K562 (cell line): ENCODE measurements around the gene SMAP2. TPM values are rescaled to one million over a fixed set of nuclear protein-coding genes. Genes with fewer than 3 reads are reported as not detected.
A peak's percentile ranks its signal among the peaks of the same experiment; 100 is the strongest.

ENCODE experiments used
- BRD9 ChIP-seq: fragments of 450-650 bp; IDR thresholded peaks from 2 replicates; pipeline ENCODE4 v1.6.1; 2018; ENCODE audit warnings: low read depth; ENCODE audit not compliant: partially characterized antibody
- FOXK2 ChIP-seq, 2 experiments: fragments of 450-650 bp; IDR thresholded peaks in 1 of 2; conservative IDR thresholded peaks in 1 of 2; 2 replicates each; pipeline ENCODE4 v1.6.1; 2016; ENCODE audit warnings: low read depth in 2 of 2, mild to moderate bottlenecking in 1 of 2
- HDAC8 ChIP-seq: fragments of 450-650 bp; IDR thresholded peaks from 2 replicates; pipeline ENCODE4 v1.6.1; 2016; ENCODE audit warnings: mild to moderate bottlenecking, missing genetic modification characterization, moderate library complexity, missing compliant biosample characterization
- ILK ChIP-seq: fragments of 450-650 bp; IDR thresholded peaks from 2 replicates; pipeline ENCODE4 v1.6.1; 2016; ENCODE audit warnings: missing genetic modification characterization, low read depth, mild to moderate bottlenecking, missing compliant biosample characterization, moderate library complexity, borderline replicate concordance
- JUND ChIP-seq, 2 experiments: IDR thresholded peaks; 2 replicates in 1 of 2; 3 replicates in 1 of 2; pipeline ENCODE4 v1.6.1; 2011; ENCODE audit warnings: borderline replicate concordance in 2 of 2, low read depth in 2 of 2, low read length in 2 of 2, improper control_type of control experiment in 1 of 2, missing biosample characterization in 1 of 2, missing genetic modification characterization in 1 of 2, missing genetic modification reagents in 1 of 2
- KHSRP ChIP-seq: fragments of 450-650 bp; IDR thresholded peaks from 2 replicates; pipeline ENCODE4 v1.6.1; 2017
- KLF10 ChIP-seq: fragments of 250-450 bp; sonication (Bioruptor Pico); IDR thresholded peaks from 2 replicates; pipeline ENCODE4 v1.6.1; 2021; ENCODE audit warnings: matching md5 sums
- MXI1 ChIP-seq: IDR thresholded peaks from 2 replicates; pipeline ENCODE4 v1.6.1; 2011; ENCODE audit warnings: low read depth, mild to moderate bottlenecking, improper control_type of control experiment, low read length
- NR4A1 ChIP-seq, 2 experiments: fragments of 250-450 bp in 1 of 2; fragments of 450-650 bp in 1 of 2; sonication (Bioruptor Pico) in 1 of 2; IDR thresholded peaks; 2 replicates each; pipeline versions ENCODE4 v1.4.0 to v1.6.1; 2016 to 2020; ENCODE audit warnings: mild to moderate bottlenecking in 2 of 2, missing compliant biosample characterization in 1 of 2, missing genetic modification characterization in 1 of 2, moderate library complexity in 1 of 2
- PHB ChIP-seq: fragments of 250-450 bp; sonication (Bioruptor Pico); IDR thresholded peaks from 2 replicates; pipeline ENCODE4 v1.5.0; 2021
- PTRF ChIP-seq: fragments of 450-650 bp; IDR thresholded peaks from 2 replicates; pipeline ENCODE4 v1.6.1; 2016; ENCODE audit warnings: mild to moderate bottlenecking, missing genetic modification characterization, missing compliant biosample characterization
- RBM39 ChIP-seq: fragments of 200-400 bp; formaldehyde crosslinking; optimal IDR thresholded peaks from 2 replicates; pipeline ENCODE3; 2018; ENCODE audit warnings: low read depth, low read length
- RHOXF2B ChIP-seq: fragments of 250-450 bp; sonication (Bioruptor Pico); conservative IDR thresholded peaks from 2 replicates; pipeline ENCODE4 v1.5.1; 2021
- TBP ChIP-seq: optimal IDR thresholded peaks from 2 replicates; pipeline ENCODE3; 2011; ENCODE audit warnings: low read depth, low read length, improper control_type of control experiment
- TSC22D4 ChIP-seq: fragments of 450-650 bp; IDR thresholded peaks from 2 replicates; pipeline ENCODE4 v1.6.1; 2016; ENCODE audit warnings: missing genetic modification characterization, missing biosample characterization, control low read depth
- WHSC1 ChIP-seq: IDR thresholded peaks from one replicate; pipeline ENCODE4 v1.6.1; 2012; ENCODE audit warnings: low read length, control low read depth, inconsistent platforms
- XRCC5 ChIP-seq: fragments of 200-400 bp; formaldehyde crosslinking; IDR thresholded peaks from 2 replicates; pipeline ENCODE4 v1.6.1; 2017; ENCODE audit warnings: low read depth, mild to moderate bottlenecking, low read length
- ZNF175 ChIP-seq: fragments of 200-800 bp; sonication (Bioruptor generic); IDR thresholded peaks from 2 replicates; pipeline ENCODE4 v1.6.1; 2016; ENCODE audit warnings: low read depth, mild to moderate bottlenecking, missing genetic modification characterization, missing compliant biosample characterization
- ZNF408 ChIP-seq: fragments of 250-450 bp; sonication (Bioruptor Pico); IDR thresholded peaks from 2 replicates; pipeline ENCODE4 v1.4.0; 2020; ENCODE audit warnings: low read depth, mild to moderate bottlenecking, moderate library complexity
- ZNF75A ChIP-seq: fragments of 450-650 bp; formaldehyde crosslinking; IDR thresholded peaks from 2 replicates; pipeline ENCODE4 v1.4.0; 2020; ENCODE audit warnings: mild to moderate bottlenecking
- polyA plus RNA-seq, 8 experiments: library from polyadenylated mRNA; depleted of rRNA in 4 of 8; stranded (reverse) in 5 of 8; unstranded in 3 of 8; fragments of >200 nt; fragmentation: Nextera tagmentation in 2 of 8; fragmentation: Illumina TruSeq in 1 of 8; extraction: Ambion mirVana in 2 of 8; extraction: Trizol in 1 of 8; gene quantifications; 2 replicates each; pipeline versions ENCODE4 v1.2.1 to v1.2.3, GENCODE V29; 2011 to 2014; ENCODE audit warnings: inconsistent platforms in 1 of 8, missing spikeins in 1 of 8
- total RNA-seq, 7 experiments: library from RNA; depleted of rRNA in 6 of 7; stranded (reverse); fragments of >200 nt in 6 of 7; fragmentation: Illumina TruSeq in 2 of 7; extraction: Trizol in 2 of 7; gene quantifications; 2 replicates each; pipeline versions ENCODE4 v1.2.1 to v1.2.3, GENCODE V29; 2011 to 2021; ENCODE audit warnings: low replicate concordance in 1 of 7
- TF ChIP-seq, protein P1 (sequence below), 2 experiments: fragments of 450-650 bp in 1 of 2; IDR thresholded peaks; 2 replicates each; pipeline ENCODE4 v1.6.1; 2011 to 2017; ENCODE audit warnings: low read depth in 2 of 2, antibody characterized with exemption in 1 of 2, borderline replicate concordance in 1 of 2, low read length in 1 of 2, mild to moderate bottlenecking in 1 of 2, mixed read lengths in 1 of 2; ENCODE audit not compliant: control insufficient read depth in 1 of 2
- TF ChIP-seq, protein P2 (sequence below): fragments of 250-450 bp; sonication (Bioruptor Pico); IDR thresholded peaks from 2 replicates; pipeline ENCODE4 v1.5.0; 2020; ENCODE audit warnings: mild to moderate bottlenecking, borderline replicate concordance
- TF ChIP-seq, protein P3 (sequence below): sonication (generic); formaldehyde crosslinking; IDR thresholded peaks from 2 replicates; pipeline ENCODE4 v1.8.0; 2022; ENCODE audit warnings: mild to moderate bottlenecking, missing genetic modification reagents

Gene SMAP2
- total and polyA plus RNA-seq, 9 of the 15 experiments (the other 6 are each of a cell fraction or from before 2014, with no cell fraction given) = 38.7 to 212 (median 94.1) TPM

- TF ChIP-seq, protein P1, sequence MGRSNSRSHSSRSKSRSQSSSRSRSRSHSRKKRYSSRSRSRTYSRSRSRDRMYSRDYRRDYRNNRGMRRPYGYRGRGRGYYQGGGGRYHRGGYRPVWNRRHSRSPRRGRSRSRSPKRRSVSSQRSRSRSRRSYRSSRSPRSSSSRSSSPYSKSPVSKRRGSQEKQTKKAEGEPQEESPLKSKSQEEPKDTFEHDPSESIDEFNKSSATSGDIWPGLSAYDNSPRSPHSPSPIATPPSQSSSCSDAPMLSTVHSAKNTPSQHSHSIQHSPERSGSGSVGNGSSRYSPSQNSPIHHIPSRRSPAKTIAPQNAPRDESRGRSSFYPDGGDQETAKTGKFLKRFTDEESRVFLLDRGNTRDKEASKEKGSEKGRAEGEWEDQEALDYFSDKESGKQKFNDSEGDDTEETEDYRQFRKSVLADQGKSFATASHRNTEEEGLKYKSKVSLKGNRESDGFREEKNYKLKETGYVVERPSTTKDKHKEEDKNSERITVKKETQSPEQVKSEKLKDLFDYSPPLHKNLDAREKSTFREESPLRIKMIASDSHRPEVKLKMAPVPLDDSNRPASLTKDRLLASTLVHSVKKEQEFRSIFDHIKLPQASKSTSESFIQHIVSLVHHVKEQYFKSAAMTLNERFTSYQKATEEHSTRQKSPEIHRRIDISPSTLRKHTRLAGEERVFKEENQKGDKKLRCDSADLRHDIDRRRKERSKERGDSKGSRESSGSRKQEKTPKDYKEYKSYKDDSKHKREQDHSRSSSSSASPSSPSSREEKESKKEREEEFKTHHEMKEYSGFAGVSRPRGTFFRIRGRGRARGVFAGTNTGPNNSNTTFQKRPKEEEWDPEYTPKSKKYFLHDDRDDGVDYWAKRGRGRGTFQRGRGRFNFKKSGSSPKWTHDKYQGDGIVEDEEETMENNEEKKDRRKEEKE (IDR thresholded peaks at IDR 0.05; ENCODE audit: borderline replicate concordance in 1 of 2, control insufficient read depth in 1 of 2, low read depth in 2 of 2, low read length in 1 of 2) = no peak
- TF ChIP-seq PHB (CRISPR knock-in tag) (no peak), ILK (tag) (no peak), TSC22D4 (tag) (no peak), NR4A1 (CRISPR knock-in tag; IDR thresholded peaks at IDR 0.05) (no peak), NR4A1 (tag; IDR thresholded peaks at IDR 0.05) (no peak), ZNF408 (CRISPR knock-in tag) (no peak), HDAC8 (tag) (no peak), TBP (peak; percentile 16), PTRF (no peak), FOXK2 (conservative IDR thresholded peaks at IDR 0.05 in 1 of 2, IDR thresholded peaks at IDR 0.05 in 1 of 2; ENCODE audit: low read depth in 2 of 2) (no peak), KHSRP (no peak), KLF10 (CRISPR knock-in tag) (no peak), ZNF175 (CRISPR knock-in tag) (no peak), BRD9 (no peak), JUND (IDR thresholded peaks at IDR 0.05; ENCODE audit: borderline replicate concordance, low read depth, low read length) (peak; percentile 74), JUND (tag; IDR thresholded peaks at IDR 0.05; ENCODE audit: borderline replicate concordance, low read depth, low read length) (0 out of 3 replicates have a peak, but pooled peaks have one; percentile 30), RBM39 (no peak), RHOXF2B (no peak), MXI1 (no peak), WHSC1 (no peak), XRCC5 (peak; percentile 90), ZNF75A (no peak)
- TF ChIP-seq, protein P2, sequence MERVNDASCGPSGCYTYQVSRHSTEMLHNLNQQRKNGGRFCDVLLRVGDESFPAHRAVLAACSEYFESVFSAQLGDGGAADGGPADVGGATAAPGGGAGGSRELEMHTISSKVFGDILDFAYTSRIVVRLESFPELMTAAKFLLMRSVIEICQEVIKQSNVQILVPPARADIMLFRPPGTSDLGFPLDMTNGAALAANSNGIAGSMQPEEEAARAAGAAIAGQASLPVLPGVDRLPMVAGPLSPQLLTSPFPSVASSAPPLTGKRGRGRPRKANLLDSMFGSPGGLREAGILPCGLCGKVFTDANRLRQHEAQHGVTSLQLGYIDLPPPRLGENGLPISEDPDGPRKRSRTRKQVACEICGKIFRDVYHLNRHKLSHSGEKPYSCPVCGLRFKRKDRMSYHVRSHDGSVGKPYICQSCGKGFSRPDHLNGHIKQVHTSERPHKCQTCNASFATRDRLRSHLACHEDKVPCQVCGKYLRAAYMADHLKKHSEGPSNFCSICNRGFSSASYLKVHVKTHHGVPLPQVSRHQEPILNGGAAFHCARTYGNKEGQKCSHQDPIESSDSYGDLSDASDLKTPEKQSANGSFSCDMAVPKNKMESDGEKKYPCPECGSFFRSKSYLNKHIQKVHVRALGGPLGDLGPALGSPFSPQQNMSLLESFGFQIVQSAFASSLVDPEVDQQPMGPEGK (CRISPR knock-in tag) = no peak
- TF ChIP-seq, protein P3, sequence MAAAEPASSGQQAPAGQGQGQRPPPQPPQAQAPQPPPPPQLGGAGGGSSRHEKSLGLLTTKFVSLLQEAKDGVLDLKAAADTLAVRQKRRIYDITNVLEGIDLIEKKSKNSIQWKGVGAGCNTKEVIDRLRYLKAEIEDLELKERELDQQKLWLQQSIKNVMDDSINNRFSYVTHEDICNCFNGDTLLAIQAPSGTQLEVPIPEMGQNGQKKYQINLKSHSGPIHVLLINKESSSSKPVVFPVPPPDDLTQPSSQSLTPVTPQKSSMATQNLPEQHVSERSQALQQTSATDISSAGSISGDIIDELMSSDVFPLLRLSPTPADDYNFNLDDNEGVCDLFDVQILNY (CRISPR knock-in tag) = no peak
These were observed 34.6 kb upstream of the SMAP2 start (continued) for GRCh38 chr1:40338745-40339419.
